Ascending aorta (tissue), 2 donors: ENCODE measurements around the gene SDK1. TPM values are rescaled to one million over a fixed set of nuclear protein-coding genes. Genes with fewer than 3 reads are reported as not detected.

Experiments used
- DNase-seq, 2 donors: peaks; one replicate each; pipeline ENCODE4 v3.0.0-alpha.2; 2019; ENCODE audit warnings: low spot score in 2 of 2
- H3K27ac ChIP-seq, 2 donors: fragments of 200-600 bp; sonication (generic); one replicate each; pipeline ENCODE4 v1.5.1; 2016 to 2017; ENCODE audit warnings: mild to moderate bottlenecking in 1 of 2
- H3K27me3 ChIP-seq: fragments of 200-600 bp; sonication (generic); one replicate; pipeline ENCODE4 v1.5.1; 2017
- H3K36me3 ChIP-seq, 2 donors: fragments of 200-600 bp; sonication (generic); one replicate each; pipeline ENCODE4 v1.5.1; 2016
- H3K4me1 ChIP-seq, 2 donors: fragments of 200-600 bp; sonication (generic); one replicate each; pipeline ENCODE4 v1.5.1; 2016 to 2017; ENCODE audit warnings: mild to moderate bottlenecking in 1 of 2
- H3K4me3 ChIP-seq, 2 donors: fragments of 200-600 bp; sonication (generic); one replicate each; pipeline ENCODE4 v1.5.1; 2016 to 2017; ENCODE audit warnings: mild to moderate bottlenecking in 1 of 2
- H3K9me3 ChIP-seq, 2 donors: fragments of 200-600 bp; sonication (generic); one replicate each; pipeline ENCODE4 v1.5.1; 2016
- intact Hi-C: fragments of 100-400 bp; cut with DNase I; formaldehyde crosslinking; loops from one replicate; pipeline ENCODE4 v1.15.1; 2023
- total RNA-seq: library from RNA; depleted of rRNA; stranded (reverse); fragments of >200 nt; gene quantifications from one replicate; pipeline ENCODE4 v1.1.0, GENCODE V29; 2016
- TF ChIP-seq, protein P1 (sequence below), 3 experiments: fragments of 200-600 bp in 2 of 3; fragments of 450-650 bp in 1 of 3; sonication (generic) in 2 of 3; IDR thresholded peaks; one replicate each; pipeline ENCODE4 v1.5.1; 2016 to 2019; ENCODE audit warnings: antibody characterized with exemption in 3 of 3, mild to moderate bottlenecking in 1 of 3, moderate library complexity in 1 of 3

The SDK1 gene
- total RNA-seq, 1 donor from 2014 or later, result 13.3 TPM

- DNase-seq, result no peak
- H3K36me3 ChIP-seq, result peaks cover 0 to 2% of the 10 kb centered on the region in 2 donors
- H3K4me3 ChIP-seq, result no peak overlapping the region
- H3K27me3 ChIP-seq, result no peaks in the 10 kb centered on the region
- intact Hi-C loops, result no loop called here
- H3K27ac ChIP-seq, result no peak overlapping the region
- no peaks in the 10 kb centered on the region for H3K4me1 ChIP-seq
- TF ChIP-seq, protein P1, sequence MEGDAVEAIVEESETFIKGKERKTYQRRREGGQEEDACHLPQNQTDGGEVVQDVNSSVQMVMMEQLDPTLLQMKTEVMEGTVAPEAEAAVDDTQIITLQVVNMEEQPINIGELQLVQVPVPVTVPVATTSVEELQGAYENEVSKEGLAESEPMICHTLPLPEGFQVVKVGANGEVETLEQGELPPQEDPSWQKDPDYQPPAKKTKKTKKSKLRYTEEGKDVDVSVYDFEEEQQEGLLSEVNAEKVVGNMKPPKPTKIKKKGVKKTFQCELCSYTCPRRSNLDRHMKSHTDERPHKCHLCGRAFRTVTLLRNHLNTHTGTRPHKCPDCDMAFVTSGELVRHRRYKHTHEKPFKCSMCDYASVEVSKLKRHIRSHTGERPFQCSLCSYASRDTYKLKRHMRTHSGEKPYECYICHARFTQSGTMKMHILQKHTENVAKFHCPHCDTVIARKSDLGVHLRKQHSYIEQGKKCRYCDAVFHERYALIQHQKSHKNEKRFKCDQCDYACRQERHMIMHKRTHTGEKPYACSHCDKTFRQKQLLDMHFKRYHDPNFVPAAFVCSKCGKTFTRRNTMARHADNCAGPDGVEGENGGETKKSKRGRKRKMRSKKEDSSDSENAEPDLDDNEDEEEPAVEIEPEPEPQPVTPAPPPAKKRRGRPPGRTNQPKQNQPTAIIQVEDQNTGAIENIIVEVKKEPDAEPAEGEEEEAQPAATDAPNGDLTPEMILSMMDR (IDR thresholded peaks at IDR 0.05), result no peak
- H3K9me3 ChIP-seq, result no peaks in the 10 kb centered on the region
Measured at GRCh38 chr7:4200546-4201094, 899.6 kb downstream of the SDK1 start.

- Histone ChIP-seq H3K9me3 (no peaks in the 10 kb centered on the region), H3K36me3 (peaks cover 0 to 6% of the 10 kb centered on the region in 2 donors), H3K27me3 (no peaks in the 10 kb centered on the region), H3K4me3 (no peak overlapping the region), H3K27ac (no peak overlapping the region), H3K4me1 (no peaks in the 10 kb centered on the region)
- TF ChIP-seq, protein P1 (IDR thresholded peaks at IDR 0.05), result no peak
- intact Hi-C loops, result no loop called here
- DNase-seq, result no peak
Measured at GRCh38 chr7:4201566-4201965, 900.5 kb downstream of the SDK1 start.

GRCh38 chr7:4202154-4202736 lies 901.2 kb downstream of the SDK1 start:
- TF ChIP-seq, protein P1 (IDR thresholded peaks at IDR 0.05), result no peak
- Histone ChIP-seq H3K9me3 (no peaks in the 10 kb centered on the region), H3K27me3 (no peaks in the 10 kb centered on the region), H3K27ac (no peak overlapping the region), H3K4me3 (no peak overlapping the region), H3K4me1 (no peaks in the 10 kb centered on the region), H3K36me3 (peaks cover 0 to 12% of the 10 kb centered on the region in 2 donors)
- DNase-seq, result no peak
- intact Hi-C loops, result no loop called here

GRCh38 chr7:4202954-4203353 lies 901.9 kb downstream of the SDK1 start:
- H3K4me3 ChIP-seq, result no peak overlapping the region
- H3K36me3 ChIP-seq, result peaks cover 0 to 12% of the 10 kb centered on the region in 2 donors
- H3K9me3 ChIP-seq, result no peaks in the 10 kb centered on the region
- no peak for DNase-seq
- no peak overlapping the region for H3K27ac ChIP-seq
- no peaks in the 10 kb centered on the region for H3K4me1 ChIP-seq
- intact Hi-C loops, result no loop called here
- TF ChIP-seq, protein P1 (IDR thresholded peaks at IDR 0.05), result no peak
- H3K27me3 ChIP-seq, result no peaks in the 10 kb centered on the region

DNA sequence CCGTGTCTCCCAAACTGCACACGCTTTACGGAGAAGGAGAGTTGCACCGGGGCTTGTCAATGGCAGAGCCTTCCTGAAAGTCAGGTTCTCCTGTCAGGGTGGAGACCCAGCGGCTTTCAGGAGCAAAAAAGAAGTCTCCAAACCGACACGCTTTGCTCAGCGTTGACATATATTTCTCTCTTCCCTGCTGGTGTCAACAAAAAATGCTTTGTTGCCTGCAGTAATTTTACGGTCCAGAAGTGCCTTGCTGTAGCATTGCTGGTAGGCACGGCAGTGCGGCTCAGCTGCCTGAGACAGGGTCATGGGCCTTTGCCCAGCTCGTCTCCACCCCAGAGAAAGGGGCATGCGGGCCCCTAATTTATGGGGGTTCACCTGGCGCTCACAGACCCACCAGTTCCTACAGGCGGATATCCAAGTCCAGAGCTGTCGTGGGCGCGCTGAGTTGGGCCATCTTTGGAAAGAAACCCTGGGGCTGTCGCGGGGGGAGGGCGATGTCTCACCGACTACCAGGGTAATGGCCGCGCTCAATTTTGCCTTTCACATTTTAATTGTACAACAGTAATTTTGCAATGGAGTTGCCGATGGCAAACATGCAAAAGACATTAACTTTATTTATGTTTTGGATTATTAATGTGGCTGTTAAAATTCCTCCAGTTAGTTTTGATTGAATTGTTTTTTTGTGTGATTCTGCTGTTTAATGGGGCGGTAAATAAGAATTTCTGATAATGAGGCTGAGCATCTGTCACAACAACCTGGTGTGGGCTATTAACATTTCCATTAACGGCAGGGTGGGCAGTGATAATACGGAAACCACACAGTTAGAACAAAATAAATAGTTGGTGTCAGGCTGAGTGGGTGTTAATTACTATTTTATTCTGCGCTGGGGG lies 902.8 kb downstream of the SDK1 start:
- Histone ChIP-seq H3K36me3 (peaks cover 3 to 12% of the 10 kb centered on the region in 2 donors), H3K27me3 (no peaks in the 10 kb centered on the region), H3K27ac (no peak overlapping the region), H3K4me3 (no peak overlapping the region), H3K9me3 (no peaks in the 10 kb centered on the region), H3K4me1 (no peaks in the 10 kb centered on the region)
- intact Hi-C loops, result no loop called here
- TF ChIP-seq, protein P1 (IDR thresholded peaks at IDR 0.05), result no peak
- no peak for DNase-seq
